Smooth muscle cell (in vitro differentiated cells): Measurements from ENCODE around the gene ARL15. TPM values are rescaled to one million over a fixed set of nuclear protein-coding genes. Genes with fewer than 3 reads are reported as not detected.

ENCODE experiments used
- DNase-seq: peaks from one replicate; lab custom pipeline; 2025; ENCODE audit not compliant: unreplicated experiment; lab: John Stamatoyannopoulos, UW
- H2AFZ ChIP-seq: fragments of 200-600 bp; sonication (generic); 2 replicates; pipeline ENCODE4 v1.6.0; 2016; ENCODE audit warnings: antibody characterized with exemption, low read depth, mild to moderate bottlenecking
- H3F3A ChIP-seq: fragments of 200-600 bp; sonication (generic); 2 replicates; pipeline ENCODE4 v1.6.0; 2017; ENCODE audit warnings: antibody characterized with exemption, low read depth
- H3K27ac ChIP-seq: fragments of 200-600 bp; sonication (generic); 2 replicates; pipeline ENCODE4 v1.5.1; 2016; ENCODE audit warnings: low read depth, mild to moderate bottlenecking
- H3K27me3 ChIP-seq: fragments of 200-600 bp; sonication (generic); 2 replicates; pipeline ENCODE4 v1.6.1; 2016; ENCODE audit warnings: low read depth, mild to moderate bottlenecking
- H3K36me3 ChIP-seq: fragments of 200-600 bp; sonication (generic); 2 replicates; pipeline ENCODE4 v1.5.1; 2016; ENCODE audit warnings: low read depth
- H3K4me1 ChIP-seq: fragments of 200-600 bp; sonication (generic); 2 replicates; pipeline ENCODE4 v1.5.1; 2016; ENCODE audit warnings: low read depth
- H3K4me2 ChIP-seq: fragments of 200-600 bp; sonication (generic); 2 replicates; pipeline ENCODE4 v1.6.0; 2016; ENCODE audit warnings: mild to moderate bottlenecking
- H3K4me3 ChIP-seq: fragments of 200-600 bp; sonication (generic); 2 replicates; pipeline ENCODE4 v1.5.1; 2016; ENCODE audit warnings: mild to moderate bottlenecking
- H3K79me2 ChIP-seq: fragments of 200-600 bp; sonication (generic); 2 replicates; pipeline ENCODE4 v1.6.0; 2016; ENCODE audit warnings: low read depth, mild to moderate bottlenecking
- H3K9ac ChIP-seq: fragments of 200-600 bp; sonication (generic); 2 replicates; pipeline ENCODE4 v1.6.0; 2016; ENCODE audit warnings: low read depth
- H3K9me3 ChIP-seq: fragments of 200-600 bp; sonication (generic); replicated peaks from 2 replicates; pipeline ENCODE4 v1.5.1; 2016; ENCODE audit warnings: low read depth
- H4K20me1 ChIP-seq: fragments of 200-600 bp; sonication (generic); 2 replicates; pipeline ENCODE4 v1.6.0; 2016; ENCODE audit warnings: low read depth
- CTCF ChIP-seq: fragments of 200-600 bp; sonication (generic); IDR thresholded peaks from 2 replicates; pipeline ENCODE4 v1.5.1; 2017; ENCODE audit warnings: borderline replicate concordance, mild to moderate bottlenecking, antibody characterized with exemption; ENCODE audit not compliant: insufficient read depth, poor library complexity, severe bottlenecking
- WGBS: methylation state at CpG from one replicate; pipeline ENCODE4 v1.1.7; 2016; ENCODE audit warnings: low lambda C conversion rate; 5-methylcytosine and 5-hydroxymethylcytosine counted together
- polyA plus RNA-seq: library from polyadenylated mRNA; unstranded; fragments of >200 nt; fragmentation: Nextera tagmentation; extraction: Ambion mirVana; gene quantifications from 2 replicates; pipeline ENCODE4 v1.2.1, GENCODE V29; 2016
- total RNA-seq: library from RNA; depleted of rRNA; stranded (reverse); fragments of >200 nt; gene quantifications from 2 replicates; pipeline ENCODE4 v1.2.3, GENCODE V29; 2014

ARL15 gene
- total and polyA plus RNA-seq, 2 experiments from 2014 or later: 9.8 to 51.1 TPM

GRCh38 chr5:54257366-54258118 lies 52.8 kb downstream of the ARL15 start:
- DNase-seq: no peak
- H3K9me3 ChIP-seq: no peaks in the 10 kb centered on the region
- H3K27ac ChIP-seq: peak overlapping the region; percentile 48
- no peak overlapping the region for H2AFZ ChIP-seq
- H3K9ac ChIP-seq: no peak overlapping the region
- H3K4me3 ChIP-seq: no peak overlapping the region
- no peaks in the 10 kb centered on the region for H3K27me3 ChIP-seq
- H3K36me3 ChIP-seq: no peaks in the 10 kb centered on the region
- H3K4me2 ChIP-seq: no peak overlapping the region
- WGBS: 76% methylated on average over 6 of the region's 6 CpGs
- peaks cover 2% of the 10 kb centered on the region for H3K4me1 ChIP-seq
- no peak for TF ChIP-seq CTCF
- peaks cover 18% of the 10 kb centered on the region for H3K79me2 ChIP-seq
- H3F3A ChIP-seq: no peaks in the 10 kb centered on the region
- peaks cover 9% of the 10 kb centered on the region for H4K20me1 ChIP-seq

- Histone ChIP-seq H3K4me3 (no peak overlapping the region), H2AFZ (no peak overlapping the region), H3K4me1 (no peaks in the 10 kb centered on the region), H3K27ac (no peak overlapping the region), H3F3A (no peaks in the 10 kb centered on the region), H3K36me3 (no peaks in the 10 kb centered on the region), H3K9ac (no peak overlapping the region), H3K79me2 (peaks cover 9% of the 10 kb centered on the region), H3K4me2 (peak overlapping the region; percentile 29), H3K9me3 (no peaks in the 10 kb centered on the region), H3K27me3 (no peaks in the 10 kb centered on the region), H4K20me1 (peaks cover 19% of the 10 kb centered on the region)
- TF ChIP-seq CTCF: peak; percentile 24
- 56% methylated on average over 6 of the region's 6 CpGs for WGBS
- DNase-seq: no peak
These were observed 55.7 kb downstream of the ARL15 start for GRCh38 chr5:54254482-54255198.

GRCh38 chr5:54251981-54252380 lies 58.4 kb downstream of the ARL15 start:
- Histone ChIP-seq H3K9me3 (no peaks in the 10 kb centered on the region), H3K4me2 (no peak overlapping the region), H3F3A (no peaks in the 10 kb centered on the region), H4K20me1 (peaks cover 19% of the 10 kb centered on the region), H3K79me2 (peaks cover 9% of the 10 kb centered on the region), H3K36me3 (no peaks in the 10 kb centered on the region), H3K4me1 (no peaks in the 10 kb centered on the region), H3K4me3 (no peak overlapping the region), H3K27ac (peak overlapping the region; percentile 61), H3K27me3 (no peaks in the 10 kb centered on the region), H2AFZ (no peak overlapping the region), H3K9ac (no peak overlapping the region)
- 55% methylated on average over 1 of the region's 1 CpG for WGBS
- no peak for TF ChIP-seq CTCF
- no peak for DNase-seq
